ENCODE results near the gene HPN.

DNA sequence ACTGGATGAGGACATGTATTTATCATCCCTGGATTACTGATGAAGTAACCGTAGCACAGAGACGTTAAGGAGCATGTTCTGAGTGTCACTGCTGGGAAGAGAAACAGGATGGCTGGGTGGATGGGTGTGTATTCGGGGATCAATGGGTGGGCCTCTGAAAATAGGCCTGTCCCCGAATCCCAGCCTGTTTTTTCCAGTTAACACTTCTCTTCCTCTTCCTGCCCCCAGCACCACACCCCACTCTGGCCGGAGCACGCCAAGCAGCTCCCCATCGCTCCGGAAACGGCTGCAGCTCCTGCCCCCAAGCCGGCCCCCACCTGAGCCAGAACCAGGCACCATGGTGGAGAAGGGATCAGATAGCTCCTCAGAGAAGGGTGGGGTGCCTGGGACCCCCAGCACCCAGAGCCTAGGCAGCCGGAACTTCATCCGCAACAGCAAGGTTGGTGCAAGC lies 32.6 kb upstream of the HPN start:
- TF ChIP-seq EGR1 (IDR thresholded peaks at IDR 0.05) (no peak), RAD21 (IDR thresholded peaks at IDR 0.05; ENCODE audit: low read depth) (no peak), EP300 (IDR thresholded peaks at IDR 0.05; ENCODE audit: borderline replicate concordance) (no peak), TCF12 (IDR thresholded peaks at IDR 0.05; ENCODE audit: low read depth) (no peak), NFIC (IDR thresholded peaks at IDR 0.05) (no peak), CREB1 (IDR thresholded peaks at IDR 0.05; ENCODE audit: low read depth) (no peak), ZBTB7A (IDR thresholded peaks at IDR 0.05; ENCODE audit: low read depth) (no peak), YY1 (IDR thresholded peaks at IDR 0.05; ENCODE audit: low read depth) (no peak), TEAD4 (IDR thresholded peaks at IDR 0.05) (no peak), FOXM1 (IDR thresholded peaks at IDR 0.05; ENCODE audit: borderline replicate concordance, low read depth) (no peak)
- TF ChIP-seq, protein P1, sequence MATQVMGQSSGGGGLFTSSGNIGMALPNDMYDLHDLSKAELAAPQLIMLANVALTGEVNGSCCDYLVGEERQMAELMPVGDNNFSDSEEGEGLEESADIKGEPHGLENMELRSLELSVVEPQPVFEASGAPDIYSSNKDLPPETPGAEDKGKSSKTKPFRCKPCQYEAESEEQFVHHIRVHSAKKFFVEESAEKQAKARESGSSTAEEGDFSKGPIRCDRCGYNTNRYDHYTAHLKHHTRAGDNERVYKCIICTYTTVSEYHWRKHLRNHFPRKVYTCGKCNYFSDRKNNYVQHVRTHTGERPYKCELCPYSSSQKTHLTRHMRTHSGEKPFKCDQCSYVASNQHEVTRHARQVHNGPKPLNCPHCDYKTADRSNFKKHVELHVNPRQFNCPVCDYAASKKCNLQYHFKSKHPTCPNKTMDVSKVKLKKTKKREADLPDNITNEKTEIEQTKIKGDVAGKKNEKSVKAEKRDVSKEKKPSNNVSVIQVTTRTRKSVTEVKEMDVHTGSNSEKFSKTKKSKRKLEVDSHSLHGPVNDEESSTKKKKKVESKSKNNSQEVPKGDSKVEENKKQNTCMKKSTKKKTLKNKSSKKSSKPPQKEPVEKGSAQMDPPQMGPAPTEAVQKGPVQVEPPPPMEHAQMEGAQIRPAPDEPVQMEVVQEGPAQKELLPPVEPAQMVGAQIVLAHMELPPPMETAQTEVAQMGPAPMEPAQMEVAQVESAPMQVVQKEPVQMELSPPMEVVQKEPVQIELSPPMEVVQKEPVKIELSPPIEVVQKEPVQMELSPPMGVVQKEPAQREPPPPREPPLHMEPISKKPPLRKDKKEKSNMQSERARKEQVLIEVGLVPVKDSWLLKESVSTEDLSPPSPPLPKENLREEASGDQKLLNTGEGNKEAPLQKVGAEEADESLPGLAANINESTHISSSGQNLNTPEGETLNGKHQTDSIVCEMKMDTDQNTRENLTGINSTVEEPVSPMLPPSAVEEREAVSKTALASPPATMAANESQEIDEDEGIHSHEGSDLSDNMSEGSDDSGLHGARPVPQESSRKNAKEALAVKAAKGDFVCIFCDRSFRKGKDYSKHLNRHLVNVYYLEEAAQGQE (IDR thresholded peaks at IDR 0.05; ENCODE audit: low read depth): no peak
- TF ChIP-seq, protein P2, sequence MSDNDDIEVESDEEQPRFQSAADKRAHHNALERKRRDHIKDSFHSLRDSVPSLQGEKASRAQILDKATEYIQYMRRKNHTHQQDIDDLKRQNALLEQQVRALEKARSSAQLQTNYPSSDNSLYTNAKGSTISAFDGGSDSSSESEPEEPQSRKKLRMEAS (IDR thresholded peaks at IDR 0.05): no peak
- TF ChIP-seq, protein P3, sequence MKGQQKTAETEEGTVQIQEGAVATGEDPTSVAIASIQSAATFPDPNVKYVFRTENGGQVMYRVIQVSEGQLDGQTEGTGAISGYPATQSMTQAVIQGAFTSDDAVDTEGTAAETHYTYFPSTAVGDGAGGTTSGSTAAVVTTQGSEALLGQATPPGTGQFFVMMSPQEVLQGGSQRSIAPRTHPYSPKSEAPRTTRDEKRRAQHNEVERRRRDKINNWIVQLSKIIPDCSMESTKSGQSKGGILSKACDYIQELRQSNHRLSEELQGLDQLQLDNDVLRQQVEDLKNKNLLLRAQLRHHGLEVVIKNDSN (IDR thresholded peaks at IDR 0.05): no peak

Data from Ishikawa (cell line).